SU-DHL-6 (cell line): ENCODE data around the gene HMGCLL1.

Source experiments
- CTCF ChIP-seq: fragments of 200-600 bp; sonication (generic); IDR thresholded peaks from one replicate; pipeline ENCODE4 v1.5.1; 2017; ENCODE audit warnings: antibody characterized with exemption, mild to moderate bottlenecking, low read length, moderate library complexity; ENCODE audit not compliant: insufficient read depth, poor library complexity, severe bottlenecking
- EZH2phosphoT487 ChIP-seq: fragments of 200-600 bp; sonication (generic), shearing (Covaris generic); conservative IDR thresholded peaks from 2 replicates; pipeline ENCODE4 v1.6.1; 2018; ENCODE audit warnings: mild to moderate bottlenecking, antibody characterized with exemption, low read length, moderate library complexity, mixed read lengths

GRCh38 chr6:55388211-55388610 is 190.8 kb downstream of the HMGCLL1 start:
- TF ChIP-seq EZH2phosphoT487: no peak
- no peak for TF ChIP-seq CTCF
